GM13976 (cell line): ENCODE data around the gene GRXCR2.

ENCODE experiments used
- DNase-seq: peaks from one replicate; pipeline ENCODE4 v3.0.0; 2012; ENCODE audit warnings: low spot score
- CTCF ChIP-seq: IDR thresholded peaks from 2 replicates; pipeline ENCODE4 v1.5.1; 2012; ENCODE audit warnings: borderline replicate concordance, mild to moderate bottlenecking; ENCODE audit not compliant: insufficient read depth; ENCODE audit errors: extremely low read depth, missing control alignments, control extremely low read depth
- in situ Hi-C: fragments of 300-500 bp; cut with MboI; formaldehyde crosslinking; loops from one replicate; pipeline ENCODE4 v1.12.0; 2022; ENCODE audit warnings: low sequenced_read_pairs, mixed read lengths, inconsistent platforms; ENCODE audit not compliant: unreplicated experiment

The GRXCR2 gene

GRCh38 chr5:145872914-145873313, at the start of gene GRXCR2:
Gene GRXCR2, minus strand, starts transcription at chr5:145873014. Its CDS starts 46 bp downstream, at chr5:145872968.
- no peak for TF ChIP-seq CTCF

GRCh38 chr5:145922059-145922458, 49.2 kb upstream of the GRXCR2 start:
- TF ChIP-seq CTCF, result no peak
- in situ Hi-C loops, result no loop called here
- no peak for DNase-seq

More at GRCh38 chr5:145872914-145873313, at the start of gene GRXCR2:
- in situ Hi-C loops, result no loop called here
- DNase-seq, result no peak

GRCh38 chr5:145921211-145921610, 48.4 kb upstream of the GRXCR2 start:
- no peak for TF ChIP-seq CTCF
- DNase-seq, result no peak
- in situ Hi-C loops, result no loop called here

- in situ Hi-C loops, result no loop called here
- no peak for DNase-seq
- TF ChIP-seq CTCF, result no peak
Measured at GRCh38 chr5:145920542-145921210, 47.9 kb upstream of the GRXCR2 start.

- TF ChIP-seq CTCF, result no peak
- in situ Hi-C loops, result no loop called here
- no peak for DNase-seq
Measured at GRCh38 chr5:145919413-145919812, 46.6 kb upstream of the GRXCR2 start.

- no peak for TF ChIP-seq CTCF
- DNase-seq, result no peak
- in situ Hi-C loops, result no loop called here
Measured at GRCh38 chr5:145918397-145918796, 45.6 kb upstream of the GRXCR2 start.

GRCh38 chr5:145917288-145917687, 44.5 kb upstream of the GRXCR2 start:
- TF ChIP-seq CTCF, result no peak
- in situ Hi-C loops, result no loop called here
- no peak for DNase-seq
